ENCODE results near the gene C6orf62.
A peak's percentile ranks its signal among the peaks of the same experiment; 100 is the strongest.
"Not testable (repeated sequence)": the region's sequence is repeated elsewhere in the genome, so short reads cannot be mapped to it uniquely, and the experiment has no call there.

C6orf62 gene

GRCh38 chr6:24702720-24703282, 16.2 kb downstream of the C6orf62 start:
- no peak for DNase-seq (ENCODE audit: low read depth in 3 of 3, low spot score in 1 of 3)

DNA sequence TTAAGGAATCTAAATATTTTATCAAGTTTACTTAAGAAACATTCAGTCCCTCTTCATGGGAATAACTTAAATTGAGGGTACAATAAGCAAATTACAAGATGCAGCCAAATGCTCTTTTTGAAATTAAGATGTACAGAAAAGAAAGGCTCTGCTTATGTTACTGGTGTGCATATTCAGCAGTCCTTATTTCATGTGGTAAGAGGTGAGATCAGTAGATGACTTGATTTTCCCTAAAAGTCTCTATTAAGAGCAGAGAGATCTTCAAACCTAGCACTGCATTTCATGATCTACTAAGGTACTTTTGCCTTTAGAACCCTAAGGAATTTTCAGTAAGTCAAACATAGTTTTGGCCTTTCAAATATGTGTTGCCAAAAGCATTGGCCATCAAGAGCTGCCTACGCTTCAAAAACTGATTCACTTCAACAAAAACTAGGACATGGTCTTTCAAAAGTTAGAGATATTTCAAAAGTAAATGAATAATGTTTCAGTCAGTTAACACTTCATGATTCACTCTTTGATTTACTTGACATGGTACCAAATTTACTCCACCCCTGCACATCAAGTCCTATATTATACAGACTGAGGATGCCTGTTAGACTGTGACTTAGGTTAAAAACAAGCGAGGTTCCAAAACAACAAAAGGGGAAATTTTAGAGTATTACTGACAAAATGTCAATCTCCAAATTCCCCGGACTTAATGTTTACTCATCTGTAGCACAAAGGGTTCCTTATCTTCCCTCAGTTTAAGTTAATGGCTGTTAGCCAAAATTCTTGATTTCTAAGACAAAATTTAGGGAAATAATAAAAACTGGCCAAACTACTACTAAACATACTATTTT, 19.2 kb downstream of the C6orf62 start:
- no peak for DNase-seq (ENCODE audit: low read depth in 3 of 3, low spot score in 1 of 3)

- DNase-seq (ENCODE audit: low read depth in 3 of 3, low spot score in 1 of 3): no peak
Measured at GRCh38 chr6:24696097-24696496, 22.9 kb downstream of the C6orf62 start.

DNA sequence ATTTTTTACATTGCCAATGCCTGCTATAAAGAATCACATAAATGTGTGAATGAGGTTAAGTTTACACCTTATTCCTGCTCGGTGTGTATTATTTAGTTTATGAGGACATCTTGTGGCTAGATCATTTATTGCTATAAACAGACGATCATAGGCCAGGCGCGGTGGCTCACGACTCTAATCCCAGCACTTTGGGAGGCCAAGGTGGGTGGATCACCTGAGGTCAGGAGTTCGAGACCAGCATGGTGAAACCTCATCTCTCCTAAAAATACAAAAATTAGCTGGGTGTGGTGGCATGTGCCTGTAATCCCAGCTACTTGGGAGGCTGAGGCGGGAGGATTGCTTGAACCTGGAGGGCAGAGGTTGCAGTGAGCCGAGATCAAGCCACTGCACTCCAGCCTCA, 23.3 kb downstream of the C6orf62 start:
- peak in 1 of 3 donors; percentile 8 for DNase-seq (ENCODE audit: low read depth in 3 of 3, low spot score in 1 of 3)

DNA sequence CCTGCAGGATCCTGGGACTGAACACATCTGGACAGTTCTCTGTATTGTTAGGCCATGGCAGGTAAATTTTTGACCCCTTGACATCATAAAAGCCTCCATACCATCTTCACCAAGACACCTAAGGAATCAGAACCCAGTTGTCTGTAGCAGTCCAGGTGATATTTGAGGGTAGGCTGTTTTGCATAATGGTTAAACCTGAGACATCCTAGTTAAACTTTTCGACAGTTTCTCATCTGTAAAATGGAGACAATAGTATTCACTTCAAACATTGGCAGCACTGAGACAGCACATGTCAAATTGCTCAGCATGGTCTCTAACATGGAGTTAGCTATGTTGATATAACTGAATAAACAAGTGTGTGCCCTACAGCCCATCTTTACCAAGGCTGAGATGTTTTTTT, 24.8 kb downstream of the C6orf62 start:
- DNase-seq (ENCODE audit: low read depth in 3 of 3, low spot score in 1 of 3): no peak

DNA sequence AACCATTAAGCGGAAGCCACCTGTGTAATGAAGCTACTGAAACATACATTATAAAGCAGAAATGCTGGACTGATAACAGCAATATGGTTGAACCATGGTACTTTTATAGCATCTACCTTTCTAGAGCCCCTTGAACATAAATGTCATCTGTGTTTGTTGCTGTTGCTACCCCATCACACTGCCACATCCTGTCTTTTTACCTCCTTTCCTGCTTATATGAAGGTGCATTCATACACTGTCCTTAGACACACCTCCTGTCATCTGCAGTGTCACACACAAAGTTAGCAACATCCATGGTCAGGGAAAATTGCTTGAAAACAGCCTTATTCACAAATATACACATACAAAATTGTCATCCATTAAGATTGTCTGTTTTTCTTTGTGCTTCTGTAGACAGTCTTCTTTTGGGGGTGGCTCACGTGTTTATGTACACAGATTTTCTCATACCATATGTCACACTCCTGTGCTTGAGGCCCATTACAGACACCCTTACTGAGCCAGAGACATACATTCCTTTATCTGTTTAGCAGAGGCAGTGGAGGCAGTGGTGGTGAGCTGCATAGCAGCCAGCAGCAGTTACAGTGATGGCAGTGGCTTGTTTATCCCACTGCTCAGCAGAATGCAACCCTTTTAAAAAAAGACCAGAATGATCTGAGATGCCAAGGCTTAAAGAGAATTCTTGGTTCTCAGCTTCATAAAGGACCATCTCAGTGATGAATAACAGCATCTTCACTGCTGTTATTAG, 25.9 kb downstream of the C6orf62 start:
- no peak for DNase-seq (ENCODE audit: low read depth in 3 of 3, low spot score in 1 of 3)

GRCh38 chr6:24692415-24692814, 26.5 kb downstream of the C6orf62 start:
- no peak for DNase-seq (ENCODE audit: low read depth in 3 of 3, low spot score in 1 of 3)

DNA sequence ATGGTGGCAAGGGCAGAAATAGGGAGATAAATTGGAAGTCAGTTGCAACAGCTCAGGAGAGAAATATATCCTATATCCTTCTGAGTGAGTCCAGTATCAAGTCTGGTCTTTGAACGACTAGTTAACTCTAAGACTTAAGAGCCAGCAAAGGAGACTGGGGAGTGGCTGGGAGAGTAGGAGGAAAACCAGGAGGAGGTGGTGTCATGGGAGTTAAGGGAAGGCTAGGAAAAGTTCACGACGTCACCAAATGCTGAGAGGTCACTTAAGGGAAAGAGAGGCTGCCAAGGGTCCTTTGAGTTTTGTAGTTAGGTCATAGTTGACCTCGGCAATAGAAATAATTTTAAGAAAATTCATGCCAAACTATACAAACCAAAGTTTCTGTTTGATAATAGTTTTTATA, 27.0 kb downstream of the C6orf62 start:
- DNase-seq (ENCODE audit: low read depth in 3 of 3, low spot score in 1 of 3): no peak

DNA sequence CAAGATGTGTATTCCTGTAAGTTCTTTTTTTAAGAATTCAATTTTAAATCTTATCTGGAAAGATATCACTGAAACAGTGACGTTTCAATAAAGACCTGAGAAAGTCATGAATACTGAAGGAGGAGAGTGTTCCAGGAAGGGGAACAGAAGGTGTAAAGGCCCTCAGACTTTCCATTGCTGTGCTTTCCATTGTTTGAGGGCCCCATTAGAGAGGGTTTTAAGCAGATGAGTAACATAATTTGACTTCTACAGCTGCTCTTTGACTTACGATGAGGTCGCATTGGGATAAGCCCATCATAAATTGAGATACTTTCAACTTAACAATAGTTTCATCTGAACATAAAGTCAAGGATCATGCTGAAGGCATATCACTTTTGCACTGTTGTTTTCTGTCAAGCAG, 27.4 kb downstream of the C6orf62 start:
- DNase-seq (ENCODE audit: low read depth in 3 of 3, low spot score in 1 of 3): no peak

- no peak for DNase-seq (ENCODE audit: low read depth in 3 of 3, low spot score in 1 of 3)
Measured at GRCh38 chr6:24690593-24690992, 28.4 kb downstream of the C6orf62 start.

DNA sequence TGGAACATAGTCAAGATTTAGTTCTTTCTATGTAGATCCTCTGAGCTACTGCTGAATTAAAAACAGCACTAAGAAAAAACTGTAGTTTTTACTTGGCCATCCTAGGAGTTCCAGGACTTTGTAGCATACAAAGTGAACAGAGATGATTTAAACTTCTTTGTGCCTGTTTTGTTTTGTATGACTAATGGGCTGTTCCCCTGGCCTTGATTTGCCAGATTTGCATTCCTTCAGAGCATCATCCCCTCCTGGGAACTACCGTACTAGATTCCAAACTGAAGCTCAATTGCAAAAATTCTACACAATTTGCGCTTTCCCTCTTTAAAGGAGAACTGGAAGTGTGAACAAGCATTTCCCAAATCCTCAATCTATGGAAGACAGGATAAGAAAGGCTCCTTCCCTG, 29.0 kb downstream of the C6orf62 start:
- DNase-seq (ENCODE audit: low read depth in 3 of 3, low spot score in 1 of 3): no peak

DNA sequence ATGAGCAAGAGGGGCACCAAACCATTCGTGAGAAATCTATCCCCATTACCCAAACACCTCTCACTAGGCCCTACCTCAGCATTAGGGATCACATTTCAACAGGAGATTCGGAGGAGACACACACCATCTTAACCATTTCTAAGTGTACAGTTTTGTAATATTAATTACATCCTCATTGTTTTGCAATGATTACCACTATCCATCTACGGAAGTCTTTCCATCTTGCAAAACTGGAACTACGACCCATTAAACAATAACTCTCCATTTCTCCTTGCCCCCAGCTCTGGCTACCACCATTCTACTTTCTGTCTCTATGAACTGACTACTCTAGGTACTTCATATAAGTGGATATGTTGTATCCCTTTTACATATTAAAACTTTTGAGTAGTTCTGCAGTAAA, 32.0 kb downstream of the C6orf62 start:
- DNase-seq (ENCODE audit: low read depth in 3 of 3, low spot score in 1 of 3): no peak

GRCh38 chr6:24686408-24686807, 32.5 kb downstream of the C6orf62 start:
- no peak for DNase-seq (ENCODE audit: low read depth in 3 of 3, low spot score in 1 of 3)

DNA sequence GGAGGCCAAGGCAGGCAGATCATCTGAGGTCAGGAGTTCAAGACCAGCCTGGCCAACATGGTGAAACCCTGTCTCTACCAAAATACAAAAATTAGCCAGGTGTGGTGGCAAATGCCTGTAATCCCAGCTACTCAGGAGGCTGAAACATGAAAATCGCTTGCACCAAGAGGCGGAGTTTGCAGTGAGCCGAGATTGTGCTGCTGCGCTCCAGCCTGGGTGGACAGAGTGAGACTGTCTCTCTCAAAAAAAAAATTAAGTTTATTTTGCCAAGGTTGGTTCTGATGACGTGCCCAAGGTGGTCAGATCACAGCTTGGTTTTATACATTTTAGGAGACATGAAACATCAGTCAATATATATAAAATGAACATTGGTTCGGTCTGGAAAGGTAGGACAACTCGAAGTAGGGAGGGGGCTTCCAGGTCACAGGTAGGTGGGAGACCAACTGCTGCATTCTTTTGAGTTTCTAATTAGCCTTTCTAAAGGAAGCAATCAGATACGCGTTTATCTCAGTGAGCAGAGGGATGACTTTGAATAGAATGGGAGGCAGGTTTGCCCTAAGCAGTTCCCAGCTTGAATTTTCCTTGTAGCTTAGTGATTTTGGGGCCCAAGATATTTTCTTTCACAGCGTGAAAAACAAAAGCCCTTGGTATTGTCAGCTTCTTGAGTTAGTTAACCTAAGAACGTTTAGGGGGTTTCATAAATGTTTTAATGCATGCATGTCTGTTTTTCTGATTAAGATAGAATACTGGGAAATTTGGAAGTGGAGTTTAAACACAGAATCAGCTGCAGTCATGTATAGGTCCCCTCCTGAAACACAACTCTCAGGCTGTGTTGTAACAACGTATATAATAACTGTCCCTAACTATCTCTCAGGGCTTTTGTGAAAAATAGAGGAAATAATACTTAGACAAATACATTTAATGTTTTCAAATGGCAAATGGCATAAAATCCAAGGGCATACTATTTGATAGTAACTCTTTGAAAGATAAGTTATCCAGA, 35.4 kb downstream of the C6orf62 start:
- no peak for DNase-seq (ENCODE audit: low read depth in 3 of 3, low spot score in 1 of 3)

DNA sequence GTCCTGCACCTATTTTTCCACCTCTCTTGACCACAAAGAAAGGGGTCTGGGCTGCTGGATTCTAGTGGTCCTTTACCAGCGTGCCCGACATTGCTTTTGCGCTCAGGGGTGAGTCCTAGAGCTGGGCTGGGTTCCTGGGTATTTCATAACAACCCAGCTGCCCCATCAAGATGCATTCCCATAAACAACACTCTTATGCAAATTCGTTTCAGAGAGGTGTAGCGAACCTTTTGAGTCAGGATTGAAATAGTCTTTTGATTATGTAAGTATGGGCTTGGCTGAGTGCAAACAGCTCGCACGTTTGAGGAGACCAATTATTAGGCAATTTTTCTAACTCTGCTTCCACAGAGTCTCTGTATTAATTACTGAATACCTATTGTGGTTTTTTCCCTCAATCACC, 38.4 kb downstream of the C6orf62 start:
- no peak for DNase-seq (ENCODE audit: low read depth in 3 of 3, low spot score in 1 of 3)

GRCh38 chr6:24678792-24679352, 40.1 kb downstream of the C6orf62 start:
- not testable (repeated sequence) for DNase-seq (ENCODE audit: low read depth in 3 of 3, low spot score in 1 of 3)

DNA sequence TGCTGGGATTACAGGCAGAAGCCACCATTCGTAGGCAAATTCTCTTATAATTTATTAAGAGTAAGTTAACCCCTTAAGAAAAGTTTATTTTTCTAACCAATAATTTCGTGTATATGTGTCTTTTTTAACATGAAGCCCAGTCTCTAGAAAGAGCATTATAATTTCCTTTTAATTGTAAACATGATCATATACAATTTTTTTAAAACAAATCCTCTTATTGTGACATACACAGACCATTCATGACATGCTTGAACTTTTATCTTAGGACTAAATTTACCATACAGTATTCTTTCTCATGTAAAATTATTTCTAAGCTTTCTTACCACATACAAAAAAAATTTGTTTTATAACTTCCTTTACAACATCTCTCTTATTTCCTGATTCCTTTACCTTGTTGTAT, 45.3 kb downstream of the C6orf62 start:
- DNase-seq (ENCODE audit: low read depth in 3 of 3, low spot score in 1 of 3): no peak

GRCh38 chr6:24672620-24673182, 46.3 kb downstream of the C6orf62 start:
- no peak for DNase-seq (ENCODE audit: low read depth in 3 of 3, low spot score in 1 of 3)

- DNase-seq (ENCODE audit: low read depth in 3 of 3, low spot score in 1 of 3): not testable (repeated sequence)
Measured at GRCh38 chr6:24671077-24671476, 47.9 kb downstream of the C6orf62 start.

- not testable (repeated sequence) for DNase-seq (ENCODE audit: low read depth in 3 of 3, low spot score in 1 of 3)
Measured at GRCh38 chr6:24670492-24670891, 48.5 kb downstream of the C6orf62 start.
